OCI-LY3 (cell line): Measurements from ENCODE around the gene HOXA11.

ENCODE experiments used
- H2AFZ ChIP-seq: fragments of 200-600, 300-600 bp; shearing (Covaris generic); 2 replicates; pipeline ENCODE4 v1.6.0; 2014; ENCODE audit warnings: antibody characterized with exemption, low read depth, low read length
- H3K27ac ChIP-seq: fragments of 200-600, 300-600 bp; sonication (generic); 2 replicates; pipeline ENCODE4 v1.5.1; 2014; ENCODE audit warnings: mild to moderate bottlenecking, low read length, moderate library complexity, mixed read lengths
- H3K27me3 ChIP-seq: fragments of 200-600, 300-600 bp; sonication (generic); 2 replicates; pipeline ENCODE4 v1.6.1; 2014; ENCODE audit warnings: low read depth, low read length, mixed read lengths
- H3K36me3 ChIP-seq: fragments of 200-600, 300-600 bp; sonication (generic); replicated peaks from 2 replicates; pipeline ENCODE3; 2014; ENCODE audit warnings: low read depth, low read length, mixed read lengths
- H3K4me1 ChIP-seq: fragments of 300-600, 200-600 bp; sonication (generic); 2 replicates; pipeline ENCODE4 v1.6.1; 2014; ENCODE audit warnings: low read length, mixed read lengths
- H3K4me2 ChIP-seq: fragments of 200-600, 300-600 bp; sonication (generic); 2 replicates; pipeline ENCODE4 v1.6.1; 2014; ENCODE audit warnings: low read length, mixed read lengths
- H3K4me3 ChIP-seq: fragments of 300-600, 200-600 bp; sonication (generic); 2 replicates; pipeline ENCODE4 v1.5.1; 2014; ENCODE audit warnings: antibody characterized with exemption, mild to moderate bottlenecking, low read length, moderate library complexity
- H3K79me2 ChIP-seq: fragments of 300-600, 200-600 bp; shearing (Covaris generic); 2 replicates; pipeline ENCODE4 v1.6.1; 2014; ENCODE audit warnings: mild to moderate bottlenecking, low read length, mixed read lengths
- H3K9ac ChIP-seq: fragments of 300-600, 200-600 bp; shearing (Covaris generic); 2 replicates; pipeline ENCODE4 v1.6.0; 2014; ENCODE audit warnings: mild to moderate bottlenecking, low read length, moderate library complexity
- H3K9me3 ChIP-seq: fragments of 200-600, 300-600 bp; shearing (Covaris generic); 2 replicates; pipeline ENCODE4 v1.6.1; 2014; ENCODE audit warnings: low read length, mixed read lengths; ENCODE audit not compliant: insufficient read depth
- H4K20me1 ChIP-seq: fragments of 200-600, 300-600 bp; sonication (generic); 2 replicates; pipeline ENCODE4 v1.6.1; 2016; ENCODE audit warnings: low read length, mixed read lengths; ENCODE audit not compliant: insufficient read depth
- EZH2phosphoT487 ChIP-seq: fragments of 200-600 bp; shearing (Covaris generic); IDR thresholded peaks from 2 replicates; pipeline ENCODE4 v1.6.1; 2018; ENCODE audit warnings: antibody characterized with exemption, mixed run types, low read depth
- TF ChIP-seq, protein P1 (sequence below): fragments of 200-600, 300-600 bp; sonication (generic); IDR thresholded peaks from 2 replicates; pipeline ENCODE4 v1.5.1; 2014; ENCODE audit warnings: antibody characterized with exemption, low read length, low read depth

Gene HOXA11

DNA sequence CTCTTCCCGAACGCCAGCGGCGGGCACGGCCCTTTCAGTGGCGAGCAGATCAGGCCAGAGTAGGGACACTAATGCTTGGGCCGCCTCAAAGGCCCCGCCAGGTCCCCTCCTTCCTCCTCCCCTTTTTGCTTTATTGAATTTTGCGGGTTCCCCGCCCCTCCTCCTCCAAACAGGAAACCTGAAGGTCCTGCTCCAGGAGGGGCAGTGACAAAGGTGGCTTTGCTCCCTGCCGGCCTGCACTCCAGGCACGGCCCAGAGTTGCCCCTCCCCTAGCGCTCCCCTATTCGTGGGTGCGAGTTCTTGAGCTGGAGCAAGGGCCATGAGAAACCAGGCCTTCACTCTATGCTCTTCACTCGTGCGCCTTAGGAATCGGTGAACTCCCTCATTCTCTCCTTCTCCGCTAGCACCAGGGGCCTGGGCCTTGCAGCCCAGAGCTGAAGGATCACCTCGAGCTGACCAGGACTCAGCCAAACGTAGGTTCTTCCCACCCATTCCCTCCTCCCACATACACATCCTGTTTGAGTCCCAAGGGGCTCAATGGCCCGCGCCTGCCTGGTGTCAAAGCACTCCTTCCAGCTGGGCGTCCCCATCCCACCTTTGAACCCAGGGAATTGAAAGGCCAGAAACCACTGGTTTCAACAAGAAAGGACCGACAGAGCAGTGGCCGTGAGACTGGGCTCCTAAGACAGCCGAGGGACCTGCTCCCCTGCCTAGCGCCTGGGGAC is 36.8 kb downstream of the HOXA11 start:
- Histone ChIP-seq H3K9me3 (no peaks in the 10 kb centered on the region), H3K4me1 (peaks cover 10% of the 10 kb centered on the region; the same call in 1 of the 2 replicates), H3K9ac (no peak overlapping the region), H3K4me3 (no peak overlapping the region), H3K4me2 (no peak overlapping the region), H4K20me1 (no peaks in the 10 kb centered on the region), H3K36me3 (no peaks in the 10 kb centered on the region), H3K79me2 (peaks cover 12% of the 10 kb centered on the region), H2AFZ (no peak overlapping the region), H3K27ac (no peak overlapping the region), H3K27me3 (no peaks in the 10 kb centered on the region)
- TF ChIP-seq, protein P1, sequence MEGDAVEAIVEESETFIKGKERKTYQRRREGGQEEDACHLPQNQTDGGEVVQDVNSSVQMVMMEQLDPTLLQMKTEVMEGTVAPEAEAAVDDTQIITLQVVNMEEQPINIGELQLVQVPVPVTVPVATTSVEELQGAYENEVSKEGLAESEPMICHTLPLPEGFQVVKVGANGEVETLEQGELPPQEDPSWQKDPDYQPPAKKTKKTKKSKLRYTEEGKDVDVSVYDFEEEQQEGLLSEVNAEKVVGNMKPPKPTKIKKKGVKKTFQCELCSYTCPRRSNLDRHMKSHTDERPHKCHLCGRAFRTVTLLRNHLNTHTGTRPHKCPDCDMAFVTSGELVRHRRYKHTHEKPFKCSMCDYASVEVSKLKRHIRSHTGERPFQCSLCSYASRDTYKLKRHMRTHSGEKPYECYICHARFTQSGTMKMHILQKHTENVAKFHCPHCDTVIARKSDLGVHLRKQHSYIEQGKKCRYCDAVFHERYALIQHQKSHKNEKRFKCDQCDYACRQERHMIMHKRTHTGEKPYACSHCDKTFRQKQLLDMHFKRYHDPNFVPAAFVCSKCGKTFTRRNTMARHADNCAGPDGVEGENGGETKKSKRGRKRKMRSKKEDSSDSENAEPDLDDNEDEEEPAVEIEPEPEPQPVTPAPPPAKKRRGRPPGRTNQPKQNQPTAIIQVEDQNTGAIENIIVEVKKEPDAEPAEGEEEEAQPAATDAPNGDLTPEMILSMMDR: no peak
- no peak for TF ChIP-seq EZH2phosphoT487

DNA sequence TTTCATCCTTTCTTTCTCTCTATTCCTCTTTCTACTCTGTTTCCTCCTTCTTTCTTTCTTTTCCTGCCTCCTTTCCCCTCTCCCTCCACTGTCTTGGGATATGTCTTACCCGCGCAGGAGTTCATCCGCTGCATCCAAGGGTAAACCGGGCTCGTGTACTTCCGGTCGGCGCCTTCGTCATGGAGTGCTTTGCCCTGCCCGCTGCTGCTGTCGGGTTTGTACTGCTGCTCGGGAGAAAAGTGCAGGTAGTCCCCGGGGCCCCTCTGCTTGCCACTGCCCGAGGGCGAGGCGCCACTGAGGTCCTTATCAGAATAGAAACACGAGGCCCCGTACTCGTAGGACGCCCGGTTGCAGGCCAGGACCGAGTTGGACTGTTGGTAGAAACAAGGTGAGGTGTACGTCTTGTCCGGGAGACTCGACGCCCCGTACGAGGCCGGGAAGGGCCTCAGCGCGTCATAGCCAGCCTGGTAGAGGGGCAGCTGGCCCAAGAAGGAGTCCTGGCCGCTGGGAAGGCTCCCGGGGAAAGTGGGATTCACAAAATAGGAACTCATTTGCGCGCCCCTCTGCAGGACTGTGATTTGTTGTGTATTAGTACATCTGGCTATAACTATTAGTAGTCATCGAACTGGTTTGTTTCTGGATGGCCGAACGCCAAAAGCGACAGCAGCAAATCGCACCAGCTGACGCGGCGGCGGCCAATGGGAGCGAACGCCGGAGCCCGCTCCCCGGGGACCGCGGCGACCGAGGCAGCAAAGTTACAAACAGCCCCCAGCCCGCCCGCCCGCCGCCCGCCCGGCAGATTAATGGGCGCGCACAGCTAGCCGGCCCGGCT is 37.6 kb downstream of the HOXA11 start, which contains the start of gene HOXA6:
Gene HOXA6, minus strand, starts transcription at position 576 of the 832 bp plus-strand sequence. Its CDS starts 25 bp downstream, at position 551.
- Histone ChIP-seq H3K79me2 (peaks cover 12% of the 10 kb centered on the region), H2AFZ (no peak within 1 kb of the TSS), H3K4me2 (no peak within 1 kb of the TSS), H3K4me1 (peaks cover 10% of the 10 kb centered on the region; the same call in 1 of the 2 replicates), H3K36me3 (no peaks in the 10 kb centered on the region), H4K20me1 (no peaks in the 10 kb centered on the region), H3K27me3 (no peaks in the 10 kb centered on the region), H3K9me3 (no peaks in the 10 kb centered on the region), H3K4me3 (no peak within 1 kb of the TSS), H3K9ac (no peak within 1 kb of the TSS), H3K27ac (no peak within 1 kb of the TSS)
- TF ChIP-seq, protein P1: no peak

GRCh38 chr7:27146491-27147198 is 38.4 kb downstream of the HOXA11 start:
- Histone ChIP-seq H3K27ac (no peak overlapping the region), H3K4me2 (no peak overlapping the region), H3K9me3 (no peaks in the 10 kb centered on the region), H3K36me3 (no peaks in the 10 kb centered on the region), H4K20me1 (no peaks in the 10 kb centered on the region), H3K4me3 (no peak overlapping the region), H3K27me3 (no peaks in the 10 kb centered on the region; the same call in 1 of the 2 replicates), H3K4me1 (peaks cover 12% of the 10 kb centered on the region; the same call in 1 of the 2 replicates), H3K79me2 (peaks cover 12% of the 10 kb centered on the region), H3K9ac (no peak overlapping the region), H2AFZ (no peak overlapping the region)
- TF ChIP-seq, protein P1: no peak
- TF ChIP-seq EZH2phosphoT487: no peak
